ENCODE data around the gene KIF6.

GRCh38 chr6:39493174-39493573, 232.0 kb downstream of the KIF6 start:
- TF ChIP-seq CTCF (conservative IDR thresholded peaks at IDR 0.05; ENCODE audit: low read depth, low read length), result no peak
- TF ChIP-seq EZH2 (IDR thresholded peaks at IDR 0.05; ENCODE audit: borderline replicate concordance, low read depth, low read length, poor library complexity, severe bottlenecking), result no peak
